Activated CD8-positive, alpha-beta memory T cell treated with anti-CD3 and anti-CD28 coated beads for 4 hours (primary cell): ENCODE results near the gene LTBP1.
"Not testable (repeated sequence)": the region's sequence is repeated elsewhere in the genome, so short reads cannot be mapped to it uniquely, and the experiment has no call there.

Experiments
- DNase-seq, 2 donors: peaks; one replicate each; pipeline ENCODE4 v3.0.0-alpha.2; 2020; ENCODE audit warnings: low read depth in 2 of 2

LTBP1 gene

GRCh38 chr2:33040541-33040940 is 93.8 kb downstream of the LTBP1 start:
- no peak for DNase-seq

DNA sequence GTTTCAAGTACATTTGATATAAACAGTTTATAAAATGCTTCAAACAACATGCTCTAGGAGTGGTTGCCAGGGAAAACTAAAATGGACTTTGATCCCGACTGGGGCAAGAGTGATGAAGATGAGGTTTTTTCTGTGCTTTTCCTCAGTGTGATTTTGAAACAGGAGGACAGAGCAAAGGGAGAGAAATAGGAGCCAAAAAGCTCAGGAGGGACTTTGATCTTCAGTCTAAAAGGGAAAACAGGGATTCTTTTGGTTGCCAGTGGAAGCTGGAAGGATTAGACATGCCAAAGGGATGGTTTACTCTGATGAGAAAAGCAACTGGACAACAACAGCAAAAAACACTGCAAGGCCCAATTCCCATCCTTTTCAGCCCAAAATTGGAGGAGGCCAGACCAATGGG is 95.5 kb downstream of the LTBP1 start:
- DNase-seq = no peak

DNA sequence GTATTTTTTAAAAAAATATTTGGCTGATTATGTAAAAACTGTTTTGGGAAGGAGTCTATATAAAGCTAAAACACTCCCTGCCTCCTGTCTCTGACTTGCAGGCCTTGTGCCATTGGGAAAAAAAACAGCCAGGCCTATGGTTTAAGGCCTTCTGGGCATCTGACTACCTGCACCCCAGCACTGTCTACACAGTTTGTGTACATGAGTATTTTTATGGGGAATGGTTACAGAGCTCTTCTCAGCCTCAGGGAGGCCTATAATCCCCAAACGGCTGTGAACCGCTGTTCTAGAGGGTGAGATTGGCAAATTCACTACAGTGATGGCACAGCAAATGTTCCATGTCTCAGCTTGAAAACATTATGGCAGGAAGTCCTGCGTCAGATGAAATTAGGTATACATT is 96.1 kb downstream of the LTBP1 start:
- DNase-seq = no peak

- DNase-seq = no peak
Observed at GRCh38 chr2:33047939-33048338, 101.2 kb downstream of the LTBP1 start.

DNA sequence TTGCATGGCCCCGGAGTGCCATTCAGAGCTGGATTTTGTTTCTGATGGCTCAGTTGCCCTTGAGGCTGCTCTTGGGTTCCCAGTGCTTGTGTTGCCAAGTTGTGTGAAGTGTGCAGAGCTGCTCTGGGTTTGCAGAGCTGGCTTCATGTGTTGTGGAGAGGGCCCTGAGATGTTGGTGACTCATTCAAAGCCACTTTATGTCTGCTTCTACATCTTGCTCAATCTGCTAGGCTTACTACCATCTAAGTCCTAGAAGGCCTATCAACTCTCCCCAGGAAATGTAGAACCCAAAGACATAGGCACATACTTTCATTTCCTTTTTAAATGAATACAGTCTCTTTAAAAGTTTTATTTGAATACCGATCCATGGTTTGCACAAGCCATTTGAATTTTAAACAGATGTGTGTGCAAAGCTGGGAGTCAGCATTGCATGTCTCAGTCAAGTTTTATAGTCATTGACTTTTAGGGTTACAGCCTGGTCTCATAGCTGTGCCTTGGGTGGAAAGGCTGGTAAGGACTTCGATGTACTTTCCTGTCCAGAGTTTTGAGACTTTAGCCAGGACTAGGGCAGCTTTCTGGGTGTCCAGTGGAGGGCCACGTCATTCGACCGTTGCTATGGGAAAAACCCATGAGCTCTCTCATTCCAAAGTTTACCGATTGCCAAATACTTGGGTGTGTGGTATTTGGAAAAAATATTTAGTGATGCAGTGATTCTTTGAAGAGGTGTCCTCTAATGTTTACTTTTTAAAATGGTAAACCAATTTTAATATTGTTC is 105.0 kb downstream of the LTBP1 start:
- DNase-seq = no peak

DNA sequence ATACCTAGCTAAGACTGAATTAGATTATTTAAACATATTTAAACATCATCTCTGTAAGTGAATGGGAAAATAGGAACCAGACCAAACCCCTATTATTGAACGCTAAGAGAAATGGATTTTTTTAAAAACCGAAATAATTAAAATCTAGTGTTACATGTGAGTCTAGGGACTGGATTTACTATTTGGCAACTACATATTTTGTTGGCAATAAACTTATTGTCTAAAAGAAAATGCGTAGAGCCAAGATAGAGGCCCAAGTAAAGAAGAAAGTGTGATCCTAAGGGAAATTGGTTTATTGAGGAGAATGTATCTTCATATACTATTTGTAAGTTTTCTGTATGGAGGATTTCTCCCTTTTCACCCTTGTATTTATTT is 105.6 kb downstream of the LTBP1 start:
- DNase-seq = no peak

- not testable (repeated sequence) for DNase-seq
Observed at GRCh38 chr2:33052795-33053194, 106.0 kb downstream of the LTBP1 start.

GRCh38 chr2:33056170-33056569 is 109.4 kb downstream of the LTBP1 start:
- DNase-seq = no peak

DNA sequence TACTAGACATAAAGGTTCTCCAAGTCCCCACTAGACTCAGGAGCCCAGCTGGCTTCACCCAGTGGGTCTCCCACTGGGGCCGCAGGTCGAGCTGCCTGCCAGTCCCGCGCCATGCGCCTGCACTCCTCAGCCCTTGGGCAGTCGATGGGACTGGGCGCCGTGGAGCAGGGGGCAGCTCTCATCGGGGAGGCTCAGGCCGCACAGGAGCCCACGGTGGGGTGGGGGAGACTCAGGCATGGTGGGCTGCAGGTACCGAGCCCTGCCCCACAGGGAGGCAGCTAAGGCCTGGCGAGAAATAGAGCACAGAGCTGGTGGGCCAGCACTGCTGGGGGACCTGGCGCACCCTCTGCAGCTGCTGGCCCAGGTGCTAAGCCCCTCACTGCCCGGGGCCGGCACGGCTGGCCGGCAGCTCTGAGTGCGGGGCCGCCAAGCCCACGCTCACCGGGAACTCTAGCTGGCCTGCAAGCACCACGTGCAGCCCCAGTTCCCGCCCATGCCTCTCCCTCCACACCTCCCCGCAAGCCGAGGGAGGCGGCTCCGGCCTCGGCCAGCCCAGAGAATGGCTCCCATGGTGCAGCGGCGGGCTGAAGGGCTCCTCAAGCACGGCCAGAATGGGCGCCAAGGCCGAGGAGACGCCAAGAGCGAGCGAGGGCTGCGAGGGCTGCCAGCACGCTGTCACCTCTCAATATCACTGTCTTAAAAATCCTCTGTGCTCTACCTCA is 110.7 kb downstream of the LTBP1 start:
- DNase-seq = not testable (repeated sequence)

DNA sequence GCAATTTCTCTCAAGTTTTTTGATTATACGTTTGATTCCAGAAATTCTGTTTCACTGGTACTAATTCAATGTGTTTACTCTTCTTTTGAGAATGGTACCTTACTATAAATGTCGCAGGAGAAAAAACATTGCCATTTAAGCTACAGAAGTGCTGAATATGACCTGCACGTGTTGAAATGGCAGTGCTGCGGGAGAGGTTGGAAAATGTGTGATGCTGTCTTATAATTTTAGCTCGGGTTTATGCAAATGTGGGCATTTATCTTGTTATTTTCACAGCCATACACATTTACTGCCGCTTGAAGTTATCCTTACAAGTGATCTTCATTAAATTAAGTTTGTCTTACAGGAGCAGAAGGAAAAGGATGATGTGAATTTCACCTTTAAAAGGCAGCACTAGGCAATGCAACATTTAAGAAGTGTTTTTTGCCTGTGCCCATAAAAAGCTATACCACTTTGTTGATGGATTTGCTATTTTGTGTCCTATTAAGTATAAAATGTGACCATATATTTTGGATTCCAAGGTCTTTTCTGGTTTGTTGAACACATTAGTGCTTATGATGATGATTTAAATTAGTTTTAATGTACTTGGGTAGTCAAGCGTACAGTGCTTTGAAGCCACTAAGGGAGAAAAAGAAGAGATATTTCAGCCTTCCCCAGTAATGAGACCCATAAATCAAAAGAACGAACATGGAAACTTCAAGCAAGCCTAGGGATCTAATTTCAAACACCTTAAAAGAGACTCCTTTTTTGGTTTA is 112.1 kb downstream of the LTBP1 start:
- DNase-seq = no peak

DNA sequence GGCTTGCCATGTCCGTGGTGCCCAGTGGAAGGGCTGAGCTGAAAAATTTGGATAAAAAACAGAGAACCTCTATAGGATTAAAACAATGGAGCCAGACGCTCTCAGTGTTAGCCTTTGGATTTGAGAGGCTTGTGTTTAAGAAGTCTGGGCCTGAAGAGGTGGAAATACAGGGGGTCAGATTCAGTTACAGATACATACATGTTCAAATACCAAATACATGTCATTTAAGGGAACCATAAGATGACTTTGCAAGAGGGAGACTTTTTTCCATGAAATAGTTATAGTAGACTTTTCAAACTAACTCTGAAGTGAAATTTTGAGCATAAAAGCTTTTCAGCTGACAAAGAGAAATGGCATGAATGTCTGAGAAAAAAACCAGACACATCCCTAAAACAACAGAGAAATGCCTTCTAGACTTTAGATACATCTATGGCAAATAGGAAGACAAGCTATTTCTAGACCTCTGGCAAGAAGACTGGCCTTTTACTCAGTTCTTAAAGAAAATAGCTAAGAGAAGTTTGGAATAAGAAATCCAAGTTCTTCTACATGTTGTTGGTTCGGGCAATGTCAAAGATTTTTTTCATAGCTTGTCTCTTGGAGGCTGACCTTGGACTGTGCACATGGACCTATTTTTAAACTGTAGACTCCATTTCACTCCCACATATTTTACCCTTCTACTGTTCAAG is 112.9 kb downstream of the LTBP1 start:
- no peak for DNase-seq

GRCh38 chr2:33060405-33060804 is 113.7 kb downstream of the LTBP1 start:
- no peak for DNase-seq

- DNase-seq = no peak
Observed at GRCh38 chr2:33062665-33063250, 116.0 kb downstream of the LTBP1 start.

DNA sequence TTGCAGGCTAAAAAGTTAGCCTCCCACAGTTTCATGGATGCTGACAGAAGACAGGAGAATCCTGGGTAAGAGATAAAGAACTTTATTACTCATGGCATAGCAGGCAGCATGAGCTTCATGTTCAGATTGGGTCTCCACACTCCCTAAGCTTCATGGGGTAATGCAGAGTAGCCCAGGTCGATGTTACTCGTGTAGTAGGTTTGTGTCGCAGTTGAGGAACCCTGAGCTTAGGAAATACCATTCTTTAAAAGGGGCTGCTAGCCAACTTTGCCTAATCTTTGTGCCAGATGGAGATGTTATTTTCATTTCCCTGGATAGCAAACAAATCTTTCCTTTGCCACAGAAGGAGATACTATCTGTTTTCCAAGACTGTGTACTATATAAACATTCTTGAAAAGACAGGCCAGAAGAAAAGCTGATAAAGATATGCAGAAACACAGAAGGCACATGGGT is 117.6 kb downstream of the LTBP1 start:
- no peak for DNase-seq

- no peak for DNase-seq
Observed at GRCh38 chr2:33067598-33067997, 120.8 kb downstream of the LTBP1 start.

DNA sequence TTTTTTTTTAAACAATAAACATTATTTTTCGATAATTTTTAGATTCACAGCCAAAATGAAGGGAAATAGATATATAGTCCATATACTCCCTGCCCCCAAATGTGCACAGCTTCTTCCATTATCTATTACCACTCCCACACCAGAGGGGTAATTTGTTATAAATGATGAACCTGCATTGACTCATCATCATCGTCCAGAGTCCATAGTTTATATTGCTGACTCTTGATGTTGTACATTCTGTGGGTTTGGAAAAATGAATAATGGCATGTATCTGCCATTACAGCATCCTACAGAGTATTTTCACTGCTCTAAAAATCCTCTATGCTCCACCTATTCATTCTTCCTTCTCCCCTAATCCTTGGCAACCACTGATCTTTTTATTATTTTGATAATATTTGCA is 121.5 kb downstream of the LTBP1 start:
- no peak for DNase-seq

DNA sequence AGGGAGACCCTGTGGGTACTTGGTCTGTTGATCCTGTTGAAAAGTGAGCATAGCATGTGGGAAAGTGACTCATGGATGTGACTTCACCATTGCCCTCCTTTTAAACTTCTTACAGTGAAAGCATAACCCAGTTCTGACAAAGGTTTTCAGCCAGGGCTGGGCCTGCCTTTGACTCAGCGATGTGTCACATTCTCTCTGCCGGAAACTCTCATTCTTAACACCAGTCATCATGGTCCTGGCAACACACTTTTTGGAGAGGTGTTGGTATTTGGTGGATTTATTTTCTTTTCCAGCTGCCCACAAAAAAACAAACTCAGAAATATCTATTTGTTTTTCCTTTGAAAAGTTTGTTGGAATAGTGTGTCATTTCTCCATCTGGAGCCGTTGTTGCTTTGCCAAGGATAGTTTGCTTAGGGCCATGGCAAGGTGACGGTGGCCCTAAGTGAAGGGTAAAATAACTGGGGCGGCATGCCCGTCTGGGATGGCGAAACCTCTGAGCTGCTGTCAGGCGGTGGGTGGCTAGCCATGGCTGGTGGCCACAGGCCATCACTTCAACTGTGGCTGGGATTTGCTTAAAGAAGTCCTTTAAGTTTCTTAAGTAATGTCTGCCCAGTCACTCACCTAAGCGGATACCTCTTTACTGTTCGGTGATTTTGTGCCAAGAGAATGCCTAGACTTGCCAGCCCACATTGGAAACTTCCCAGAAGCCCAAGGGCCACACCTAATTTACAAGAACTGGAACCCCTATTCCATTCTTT is 123.3 kb downstream of the LTBP1 start:
- no peak for DNase-seq

- DNase-seq = no peak
Observed at GRCh38 chr2:33071591-33071990, 124.8 kb downstream of the LTBP1 start.

- no peak for DNase-seq
Observed at GRCh38 chr2:33072614-33073013, 125.9 kb downstream of the LTBP1 start.

- DNase-seq = no peak
Observed at GRCh38 chr2:33073018-33073417, 126.3 kb downstream of the LTBP1 start.

DNA sequence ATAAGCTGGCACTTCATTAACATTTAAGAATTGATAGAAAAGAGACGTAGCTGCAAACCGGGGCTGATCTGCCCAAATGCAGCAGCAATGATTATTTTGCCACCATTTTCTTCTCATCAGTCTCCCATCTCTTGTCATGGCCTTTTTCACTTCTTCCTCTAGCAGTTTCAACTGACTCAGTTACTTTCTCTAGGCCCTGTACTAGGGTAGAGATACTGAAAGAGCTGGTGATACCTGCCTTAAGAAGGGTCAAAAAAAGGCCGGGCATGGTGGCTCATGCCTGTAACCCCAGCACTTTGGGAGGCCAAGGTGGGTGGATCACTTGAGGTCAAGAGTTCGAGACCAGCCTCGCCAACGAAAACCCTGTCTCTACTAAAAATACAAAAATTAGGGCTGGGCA is 127.4 kb downstream of the LTBP1 start:
- no peak for DNase-seq
